ENCODE data around the gene NEURL3.

DNA sequence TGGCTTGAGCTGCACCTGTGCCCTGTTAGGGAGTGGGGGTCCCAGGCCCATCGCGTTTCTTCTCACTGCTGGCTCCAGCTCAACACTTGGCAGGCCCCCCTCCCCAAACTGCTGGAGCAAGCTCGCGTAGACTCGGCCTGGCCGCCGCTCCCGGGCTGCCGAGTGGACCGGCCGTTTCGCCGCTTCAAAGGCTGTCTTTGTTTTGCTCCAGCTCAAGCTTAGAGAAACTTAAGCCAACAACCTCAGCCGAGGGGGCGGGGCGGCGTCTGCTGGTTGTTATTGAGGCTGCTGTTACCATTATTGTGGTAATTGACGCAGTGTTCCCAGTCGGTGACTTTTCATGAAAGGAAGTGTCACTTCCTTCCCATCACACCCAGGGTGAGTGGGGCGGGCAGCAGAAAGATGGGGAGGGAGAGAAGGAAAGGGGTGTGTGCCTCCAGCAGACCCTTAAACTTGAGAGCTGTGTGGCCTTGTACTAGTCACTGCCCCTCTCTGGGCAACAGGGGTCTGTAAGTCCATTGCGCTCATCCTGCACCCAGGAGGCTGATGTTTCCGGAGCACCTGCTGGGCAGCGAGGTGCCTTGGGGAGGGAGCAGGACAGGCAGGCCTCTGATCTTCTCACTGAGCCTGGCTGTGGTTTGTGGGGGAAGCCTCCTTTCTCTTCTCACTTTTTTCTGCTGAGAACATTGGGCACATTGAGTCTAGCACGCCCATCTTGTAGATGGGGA, 33.5 kb upstream of the NEURL3 start:
- TF ChIP-seq, protein P1, sequence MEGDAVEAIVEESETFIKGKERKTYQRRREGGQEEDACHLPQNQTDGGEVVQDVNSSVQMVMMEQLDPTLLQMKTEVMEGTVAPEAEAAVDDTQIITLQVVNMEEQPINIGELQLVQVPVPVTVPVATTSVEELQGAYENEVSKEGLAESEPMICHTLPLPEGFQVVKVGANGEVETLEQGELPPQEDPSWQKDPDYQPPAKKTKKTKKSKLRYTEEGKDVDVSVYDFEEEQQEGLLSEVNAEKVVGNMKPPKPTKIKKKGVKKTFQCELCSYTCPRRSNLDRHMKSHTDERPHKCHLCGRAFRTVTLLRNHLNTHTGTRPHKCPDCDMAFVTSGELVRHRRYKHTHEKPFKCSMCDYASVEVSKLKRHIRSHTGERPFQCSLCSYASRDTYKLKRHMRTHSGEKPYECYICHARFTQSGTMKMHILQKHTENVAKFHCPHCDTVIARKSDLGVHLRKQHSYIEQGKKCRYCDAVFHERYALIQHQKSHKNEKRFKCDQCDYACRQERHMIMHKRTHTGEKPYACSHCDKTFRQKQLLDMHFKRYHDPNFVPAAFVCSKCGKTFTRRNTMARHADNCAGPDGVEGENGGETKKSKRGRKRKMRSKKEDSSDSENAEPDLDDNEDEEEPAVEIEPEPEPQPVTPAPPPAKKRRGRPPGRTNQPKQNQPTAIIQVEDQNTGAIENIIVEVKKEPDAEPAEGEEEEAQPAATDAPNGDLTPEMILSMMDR (IDR thresholded peaks at IDR 0.05), result no peak
- no peak for TF ChIP-seq EZH2 (IDR thresholded peaks at IDR 0.05)
